ENCODE data around the gene SPNS2. TPM values are rescaled to one million over a fixed set of nuclear protein-coding genes. Genes with fewer than 3 reads are reported as not detected.

Gene SPNS2
- polyA plus RNA-seq, 1 donor from 2014 or later: 39.7 TPM

- TF ChIP-seq MXI1 (conservative IDR thresholded peaks at IDR 0.05; ENCODE audit: poor library complexity, severe bottlenecking) (no peak), EP300 (conservative IDR thresholded peaks at IDR 0.05; ENCODE audit: poor library complexity, severe bottlenecking) (no peak), CTCF (IDR thresholded peaks at IDR 0.05; ENCODE audit: poor library complexity, severe bottlenecking) (no peak), RAD21 (conservative IDR thresholded peaks at IDR 0.05) (no peak), REST (IDR thresholded peaks at IDR 0.05; ENCODE audit: borderline replicate concordance) (no peak), EZH2 (IDR thresholded peaks at IDR 0.05; ENCODE audit: borderline replicate concordance, insufficient read depth, low read length, poor library complexity, severe bottlenecking) (no peak), TAF1 (IDR thresholded peaks at IDR 0.05; ENCODE audit: low read depth) (no peak), POLR2AphosphoS5 (IDR thresholded peaks at IDR 0.05) (no peak), SMC3 (conservative IDR thresholded peaks at IDR 0.05; ENCODE audit: poor library complexity) (no peak)
- Histone ChIP-seq H3K4me2 (ENCODE audit: low read length) (no peak overlapping the region), H3K9ac (ENCODE audit: low read length) (no peak overlapping the region), H3K9me2 (ENCODE audit: insufficient read depth, low read length) (no peaks in the 10 kb centered on the region), H4K20me1 (ENCODE audit: insufficient read depth) (no peaks in the 10 kb centered on the region), H2AFZ (ENCODE audit: low read depth, low read length) (no peak overlapping the region), H3K36me3 (ENCODE audit: insufficient read depth, low read length) (no peaks in the 10 kb centered on the region), H3K9me3 (ENCODE audit: low read length) (no peaks in the 10 kb centered on the region), H3K4me3 (ENCODE audit: low read length) (no peak overlapping the region), H3F3A (ENCODE audit: insufficient read depth, low read length, poor library complexity, severe bottlenecking) (no peaks in the 10 kb centered on the region), H3K27me3 (ENCODE audit: insufficient read depth, low read depth, low read length) (no peaks in the 10 kb centered on the region), H3K79me2 (replicated peaks; ENCODE audit: insufficient read depth, low read length) (no peaks in the 10 kb centered on the region), H3K27ac (ENCODE audit: low read length) (no peak overlapping the region)
These were observed 24.6 kb upstream of the SPNS2 start for GRCh38 chr17:4474093-4474492.

- TF ChIP-seq MXI1 (conservative IDR thresholded peaks at IDR 0.05; ENCODE audit: poor library complexity, severe bottlenecking) (no peak), REST (IDR thresholded peaks at IDR 0.05; ENCODE audit: borderline replicate concordance) (no peak), POLR2AphosphoS5 (IDR thresholded peaks at IDR 0.05) (no peak), EP300 (conservative IDR thresholded peaks at IDR 0.05; ENCODE audit: poor library complexity, severe bottlenecking) (no peak), TAF1 (IDR thresholded peaks at IDR 0.05; ENCODE audit: low read depth) (no peak), RAD21 (conservative IDR thresholded peaks at IDR 0.05) (no peak), SMC3 (conservative IDR thresholded peaks at IDR 0.05; ENCODE audit: poor library complexity) (no peak), CTCF (IDR thresholded peaks at IDR 0.05; ENCODE audit: poor library complexity, severe bottlenecking) (no peak), EZH2 (IDR thresholded peaks at IDR 0.05; ENCODE audit: borderline replicate concordance, insufficient read depth, low read length, poor library complexity, severe bottlenecking) (no peak)
- Histone ChIP-seq H3K27me3 (ENCODE audit: insufficient read depth, low read depth, low read length) (no peaks in the 10 kb centered on the region), H3K9me3 (ENCODE audit: low read length) (no peaks in the 10 kb centered on the region), H3K27ac (ENCODE audit: low read length) (no peak overlapping the region), H3K36me3 (ENCODE audit: insufficient read depth, low read length) (no peaks in the 10 kb centered on the region), H3K4me2 (ENCODE audit: low read length) (no peak overlapping the region), H3K9me2 (ENCODE audit: insufficient read depth, low read length) (no peaks in the 10 kb centered on the region), H2AFZ (ENCODE audit: low read depth, low read length) (no peak overlapping the region), H3F3A (ENCODE audit: insufficient read depth, low read length, poor library complexity, severe bottlenecking) (no peaks in the 10 kb centered on the region), H3K79me2 (replicated peaks; ENCODE audit: insufficient read depth, low read length) (no peaks in the 10 kb centered on the region), H3K9ac (ENCODE audit: low read length) (no peak overlapping the region), H4K20me1 (ENCODE audit: insufficient read depth) (no peaks in the 10 kb centered on the region), H3K4me3 (ENCODE audit: low read length) (no peak overlapping the region)
These were observed 23.7 kb upstream of the SPNS2 start for GRCh38 chr17:4475001-4475400.
